Germinal center (tissue), 1 donor: ENCODE data around the gene ARL15.

Source experiments
- DNase-seq: peaks from one replicate; pipeline ENCODE4 v3.0.0; 2012; ENCODE audit warnings: mixed read lengths, low spot score

Gene ARL15

GRCh38 chr5:54282876-54283275 is 27.5 kb downstream of the ARL15 start:
- no peak for DNase-seq

DNA sequence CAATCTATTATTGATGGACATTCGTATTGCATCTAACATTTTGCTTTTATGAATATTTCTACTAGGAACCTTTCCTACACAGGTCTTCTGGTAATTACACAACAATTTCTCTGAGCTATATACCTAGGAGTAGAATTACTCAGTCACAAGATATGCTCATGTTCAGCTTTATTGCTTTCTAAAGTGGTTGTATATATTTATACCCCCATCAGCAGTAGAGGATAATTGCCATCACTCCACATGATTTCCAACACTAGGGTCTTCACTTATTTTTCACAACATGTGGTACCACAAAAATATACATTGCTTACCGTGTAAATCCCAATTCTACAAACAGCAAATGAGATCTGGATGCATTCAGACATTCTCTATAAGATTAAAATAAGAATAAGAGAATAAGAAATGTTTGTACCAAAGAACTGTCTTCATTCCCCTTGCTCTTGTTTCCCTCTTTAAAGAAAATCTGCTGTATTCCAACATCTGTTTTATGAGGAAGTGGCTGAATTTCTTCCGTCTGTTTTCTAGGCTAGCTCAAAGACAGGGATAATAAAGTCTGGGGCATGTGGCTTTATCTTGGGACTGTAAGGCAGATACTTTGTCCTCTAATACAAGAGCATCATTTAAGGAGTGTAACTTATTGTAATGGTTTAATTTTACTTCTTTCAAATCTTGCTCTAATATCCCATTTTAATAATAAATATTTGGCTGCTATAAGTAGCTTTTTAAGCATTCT is 28.2 kb downstream of the ARL15 start:
- DNase-seq = no peak

- no peak for DNase-seq
Measured at GRCh38 chr5:54279960-54280359, 30.4 kb downstream of the ARL15 start.

GRCh38 chr5:54278979-54279717 is 31.2 kb downstream of the ARL15 start:
- no peak for DNase-seq

- DNase-seq = no peak
Measured at GRCh38 chr5:54278036-54278830, 32.1 kb downstream of the ARL15 start.

GRCh38 chr5:54276048-54276447 is 34.3 kb downstream of the ARL15 start:
- DNase-seq = no peak

DNA sequence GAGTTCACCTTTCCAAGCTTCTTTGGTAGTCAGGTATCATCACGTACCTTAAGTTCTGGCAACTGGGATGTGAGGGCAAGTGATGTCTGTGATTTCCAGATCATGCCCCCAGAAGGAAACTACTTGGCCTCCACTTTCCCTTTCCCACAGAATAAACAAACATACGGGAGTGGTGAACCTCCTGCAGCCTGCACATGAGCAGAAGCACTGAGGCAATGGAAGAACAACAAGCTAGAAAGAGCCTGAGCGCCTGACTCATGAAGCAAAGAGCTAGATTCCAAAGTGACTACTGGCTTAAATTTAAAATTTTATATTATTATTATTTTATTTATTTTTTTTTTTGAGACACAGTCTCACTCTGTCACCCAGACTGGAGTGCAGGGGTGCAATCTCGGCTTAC is 35.0 kb downstream of the ARL15 start:
- DNase-seq = no peak

DNA sequence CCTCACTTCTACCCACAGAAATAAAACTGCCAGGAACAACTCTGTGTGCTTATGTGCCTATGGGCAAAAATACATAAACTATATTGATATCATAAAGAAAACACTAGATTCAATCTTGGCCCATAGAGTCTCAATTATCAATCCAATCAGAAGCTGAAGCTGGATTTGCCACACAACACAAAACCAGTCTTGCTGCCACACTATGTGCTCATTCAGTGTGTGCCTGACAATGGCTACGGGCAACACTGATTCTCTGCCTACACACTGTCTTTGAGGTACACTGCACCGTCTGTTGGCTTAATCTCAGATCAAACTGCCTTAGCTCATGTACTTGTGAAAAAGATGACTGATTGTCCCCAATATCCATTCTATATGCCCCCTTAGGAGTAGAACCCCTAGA is 35.4 kb downstream of the ARL15 start:
- DNase-seq = no peak

GRCh38 chr5:54273715-54274114 is 36.7 kb downstream of the ARL15 start:
- no peak for DNase-seq

- DNase-seq = no peak
Measured at GRCh38 chr5:54272746-54273145, 37.6 kb downstream of the ARL15 start.

- DNase-seq = no peak
Measured at GRCh38 chr5:54270326-54270725, 40.0 kb downstream of the ARL15 start.

GRCh38 chr5:54264574-54264973 is 45.8 kb downstream of the ARL15 start:
- no peak for DNase-seq

DNA sequence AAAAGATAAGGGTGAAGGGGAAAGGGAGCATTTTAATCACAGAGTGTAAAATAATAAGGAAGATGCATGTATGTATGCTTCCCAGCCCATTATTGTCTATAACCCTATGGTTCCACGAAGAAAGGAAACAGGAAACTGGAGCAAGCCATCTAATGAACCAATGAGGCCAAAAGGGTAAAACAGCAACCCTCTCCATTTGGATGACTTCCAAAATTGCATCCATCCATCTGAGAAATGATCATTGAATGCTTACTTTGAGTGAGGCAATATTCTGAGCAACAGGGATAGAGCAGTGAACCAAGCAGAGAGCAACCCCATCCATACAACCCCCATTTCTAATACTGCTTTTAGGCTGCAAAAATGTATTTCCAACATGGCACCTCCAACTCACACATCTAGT is 46.9 kb downstream of the ARL15 start:
- DNase-seq = no peak

- no peak for DNase-seq
Measured at GRCh38 chr5:54261596-54261995, 48.8 kb downstream of the ARL15 start.

GRCh38 chr5:54259981-54260380 is 50.4 kb downstream of the ARL15 start:
- no peak for DNase-seq

DNA sequence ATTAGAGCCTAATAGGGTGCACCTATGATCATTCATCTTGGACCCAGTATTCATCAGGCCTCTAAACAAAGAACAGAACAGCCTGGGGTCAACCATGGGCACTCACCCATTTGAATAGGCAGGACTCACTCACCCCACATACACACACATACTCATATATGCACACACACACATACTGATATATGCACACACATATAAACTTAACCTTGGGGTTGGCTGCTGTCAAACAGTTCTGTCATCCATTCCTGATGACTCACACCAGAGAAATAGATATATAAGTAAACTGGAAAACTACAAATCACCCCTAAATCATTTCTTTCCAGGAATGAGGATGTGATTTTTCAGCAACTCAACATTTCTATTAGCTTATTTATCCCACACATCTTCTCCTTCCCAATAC is 51.3 kb downstream of the ARL15 start:
- DNase-seq = no peak

GRCh38 chr5:54257366-54258118 is 52.8 kb downstream of the ARL15 start:
- DNase-seq = no peak

DNA sequence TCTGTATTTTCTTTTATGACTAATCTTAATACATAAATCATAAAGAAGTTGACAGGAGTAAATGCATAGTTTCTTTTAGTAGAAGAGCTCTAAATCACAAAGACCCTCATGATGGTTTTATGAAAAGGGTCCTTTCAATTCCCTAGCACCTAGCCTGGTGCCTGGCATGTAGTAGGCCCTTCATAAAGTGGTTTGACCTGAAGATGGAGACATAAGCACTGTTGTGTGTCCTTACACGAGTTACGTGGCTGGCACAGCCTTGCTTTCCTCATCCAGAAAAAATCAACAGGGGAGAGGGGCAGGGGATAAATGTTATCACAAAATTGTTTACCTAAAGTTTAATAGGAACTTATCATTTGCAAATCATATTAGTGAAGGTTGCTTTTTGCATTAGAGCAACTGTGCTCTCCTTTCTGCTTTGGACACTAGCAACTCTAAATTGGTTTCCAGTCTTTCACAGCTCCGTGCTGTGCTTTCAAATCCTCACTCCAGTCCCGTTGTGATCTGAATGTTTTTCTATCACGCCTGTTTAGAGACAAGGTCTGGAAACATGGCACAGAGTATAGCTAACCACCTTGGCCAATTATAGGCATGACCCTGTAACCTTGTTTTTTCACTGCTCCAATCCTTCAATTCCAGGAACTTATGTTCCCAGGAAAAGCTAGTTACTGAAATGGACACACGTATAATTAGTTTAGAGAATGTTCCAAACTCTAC is 55.7 kb downstream of the ARL15 start:
- DNase-seq = no peak

- no peak for DNase-seq
Measured at GRCh38 chr5:54251981-54252380, 58.4 kb downstream of the ARL15 start.

- DNase-seq = no peak
Measured at GRCh38 chr5:54249210-54250028, 61.0 kb downstream of the ARL15 start.

- DNase-seq = no peak
Measured at GRCh38 chr5:54247226-54247625, 63.1 kb downstream of the ARL15 start.
